IMR-90 (cell line): Measurements from ENCODE around the gene MAK. TPM values are rescaled to one million over a fixed set of nuclear protein-coding genes. Genes with fewer than 3 reads are reported as not detected.

ENCODE experiments used
- ATAC-seq: fragments of 200-7000 bp; cut with Tn5 transposase; 2 replicates; pipeline ENCODE4 v1.9.1; 2020; ENCODE audit warnings: low read depth, mild to moderate bottlenecking, moderate library complexity
- BruUV-seq: library from RNA; stranded (reverse); fragments of 400-500 nt; replicated peaks from 2 replicates; lab custom pipeline; 2021; lab: Mats Ljungman, UMichigan
- CTCF ChIA-PET: fragments of 300-600 bp; formaldehyde crosslinking; extraction: SDS; loops from one replicate; lab custom pipeline; 2021; ENCODE audit warnings: antibody characterized with exemption; lab: Yijun Ruan, JAX
- POLR2A ChIA-PET: fragments of 300-600 bp; sonication (Branson Sonifier 250); formaldehyde crosslinking; loops from one replicate; lab custom pipeline; 2022; ENCODE audit warnings: antibody characterized with exemption; ENCODE audit not compliant: unreplicated experiment; lab: Charles Lee
- DNase-seq: peaks from one replicate; pipeline ENCODE4 v3.0.0; 2013
- H2AFZ ChIP-seq: replicated peaks from 2 replicates; pipeline ENCODE3; 2013; ENCODE audit warnings: low read length, mild to moderate bottlenecking; ENCODE audit not compliant: poor library complexity
- H2AK5ac ChIP-seq: 2 replicates; pipeline ENCODE4 v1.6.1; 2013; ENCODE audit warnings: low read depth, low read length, inconsistent platforms
- H2AK9ac ChIP-seq: replicated peaks from 2 replicates; pipeline ENCODE3; 2013; ENCODE audit warnings: mild to moderate bottlenecking, low read depth, low read length, moderate library complexity; ENCODE audit not compliant: poor library complexity
- H2BK120ac ChIP-seq: 2 replicates; pipeline ENCODE4 v1.6.1; 2013; ENCODE audit warnings: low read depth, low read length, inconsistent platforms
- H2BK15ac ChIP-seq: 3 replicates; pipeline ENCODE4 v1.6.1; 2013; ENCODE audit warnings: low read depth, low read length, inconsistent platforms
- H2BK20ac ChIP-seq: 2 replicates; pipeline ENCODE4 v1.6.1; 2013; ENCODE audit warnings: low read depth, mild to moderate bottlenecking, inconsistent platforms, low read length, moderate library complexity
- H2BK5ac ChIP-seq: 2 replicates; pipeline ENCODE4 v1.6.1; 2013; ENCODE audit warnings: mild to moderate bottlenecking, low read depth, low read length, inconsistent platforms; ENCODE audit not compliant: poor library complexity, severe bottlenecking
- H3K14ac ChIP-seq: replicated peaks from 2 replicates; pipeline ENCODE4 v1.6.1; 2013; ENCODE audit warnings: low read depth, low read length, inconsistent platforms
- H3K18ac ChIP-seq: 2 replicates; pipeline ENCODE4 v1.6.1; 2013; ENCODE audit warnings: low read depth, low read length, control low read depth
- H3K23ac ChIP-seq: 2 replicates; pipeline ENCODE4 v1.6.1; 2013; ENCODE audit warnings: low read depth, low read length, inconsistent platforms
- H3K27ac ChIP-seq: 2 replicates; pipeline ENCODE4 v1.5.1; 2013; ENCODE audit warnings: mild to moderate bottlenecking, control low read depth, low read length; ENCODE audit not compliant: insufficient read depth
- H3K27me3 ChIP-seq: 2 replicates; pipeline ENCODE4 v1.6.1; 2013; ENCODE audit warnings: low read length; ENCODE audit not compliant: control insufficient read depth, insufficient read depth
- H3K36me3 ChIP-seq: 2 replicates; pipeline ENCODE4 v1.6.1; 2013; ENCODE audit warnings: low read length, mixed read lengths; ENCODE audit not compliant: control insufficient read depth, insufficient read depth
- H3K4ac ChIP-seq: 2 replicates; pipeline ENCODE4 v1.6.1; 2013; ENCODE audit warnings: low read depth, low read length, inconsistent platforms
- H3K4me1 ChIP-seq: 2 replicates; pipeline ENCODE4 v1.6.1; 2013; ENCODE audit warnings: low read length, mixed read lengths; ENCODE audit not compliant: control insufficient read depth, insufficient read depth
- H3K4me2 ChIP-seq: 2 replicates; pipeline ENCODE4 v1.6.1; 2013; ENCODE audit warnings: low read depth, mild to moderate bottlenecking, control low read depth, low read length, moderate library complexity
- H3K4me3 ChIP-seq: 2 replicates; pipeline ENCODE4 v1.5.1; 2013; ENCODE audit warnings: low read depth, mild to moderate bottlenecking, control low read depth, low read length, moderate library complexity; ENCODE audit not compliant: insufficient read depth
- H3K56ac ChIP-seq: 2 replicates; pipeline ENCODE4 v1.6.1; 2013; ENCODE audit warnings: low read length, inconsistent platforms; ENCODE audit not compliant: insufficient read depth; ENCODE audit errors: extremely low read depth
- H3K79me1 ChIP-seq, 2 experiments: 2 replicates each; pipeline ENCODE4 v1.6.1; 2013; ENCODE audit warnings: low read length in 2 of 2, inconsistent platforms in 1 of 2, low read depth in 1 of 2
- H3K9ac ChIP-seq: 2 replicates; pipeline ENCODE4 v1.6.1; 2013; ENCODE audit warnings: low read depth, low read length, control low read depth
- H3K9me1 ChIP-seq: 2 replicates; pipeline ENCODE4 v1.6.1; 2013; ENCODE audit warnings: low read length, inconsistent platforms; ENCODE audit not compliant: insufficient read depth
- H3K9me3 ChIP-seq: 2 replicates; pipeline ENCODE4 v1.6.1; 2013; ENCODE audit warnings: low read length; ENCODE audit not compliant: control insufficient read depth, insufficient read depth
- H4K20me1 ChIP-seq: 2 replicates; pipeline ENCODE4 v1.6.1; 2013; ENCODE audit warnings: low read length, inconsistent platforms; ENCODE audit not compliant: insufficient read depth
- H4K5ac ChIP-seq: 2 replicates; pipeline ENCODE4 v1.6.1; 2013; ENCODE audit warnings: mild to moderate bottlenecking, low read depth, low read length, control low read depth
- H4K8ac ChIP-seq, 2 experiments: 2 replicates each; pipeline ENCODE4 v1.6.1; 2013; ENCODE audit warnings: low read depth in 2 of 2, low read length in 2 of 2, control low read depth in 1 of 2, inconsistent platforms in 1 of 2
- H4K91ac ChIP-seq: 2 replicates; pipeline ENCODE4 v1.6.1; 2013; ENCODE audit warnings: low read depth, low read length, inconsistent platforms; ENCODE audit not compliant: insufficient read depth
- BHLHE40 ChIP-seq: fragments of 150-350 bp; IDR thresholded peaks from 2 replicates; pipeline ENCODE4 v1.6.1; 2016; ENCODE audit warnings: mild to moderate bottlenecking, low read depth, low read length
- CEBPB ChIP-seq: IDR thresholded peaks from 2 replicates; pipeline ENCODE4 v1.6.1; 2012; ENCODE audit warnings: low read depth, low read length, improper control_type of control experiment
- CHD1 ChIP-seq: IDR thresholded peaks from 2 replicates; pipeline ENCODE4 v1.6.1; 2012; ENCODE audit warnings: low read depth, low read length, improper control_type of control experiment
- ELK1 ChIP-seq: fragments of 150-350 bp; IDR thresholded peaks from 2 replicates; pipeline ENCODE4 v1.6.1; 2016; ENCODE audit warnings: low read depth, mild to moderate bottlenecking, low read length, moderate library complexity, borderline replicate concordance
- FOS ChIP-seq: fragments of 150-350 bp; IDR thresholded peaks from 2 replicates; pipeline ENCODE4 v1.6.1; 2016; ENCODE audit warnings: low read depth, low read length
- MAFK ChIP-seq: IDR thresholded peaks from 2 replicates; pipeline ENCODE4 v1.6.1; 2012; ENCODE audit warnings: low read depth, low read length, improper control_type of control experiment
- MAZ ChIP-seq: IDR thresholded peaks from 2 replicates; pipeline ENCODE4 v1.6.1; 2012; ENCODE audit warnings: low read depth, mild to moderate bottlenecking, low read length, improper control_type of control experiment, moderate library complexity, borderline replicate concordance
- MXI1 ChIP-seq: IDR thresholded peaks from 2 replicates; pipeline ENCODE4 v1.6.1; 2012; ENCODE audit warnings: low read depth, mild to moderate bottlenecking, low read length, moderate library complexity, borderline replicate concordance
- NFE2L2 ChIP-seq: fragments of 150-350 bp; IDR thresholded peaks from 2 replicates; pipeline ENCODE4 v1.6.1; 2016; ENCODE audit warnings: low read depth, mild to moderate bottlenecking, low read length
- POLR2A ChIP-seq: IDR thresholded peaks from 2 replicates; pipeline ENCODE4 v1.6.1; 2012; ENCODE audit warnings: mild to moderate bottlenecking, low read depth, low read length
- RCOR1 ChIP-seq: IDR thresholded peaks from 2 replicates; pipeline ENCODE4 v1.6.1; 2012; ENCODE audit warnings: mild to moderate bottlenecking, low read length, improper control_type of control experiment; ENCODE audit not compliant: insufficient replicate concordance
- RFX5 ChIP-seq: IDR thresholded peaks from 2 replicates; pipeline ENCODE4 v1.8.0; 2012; ENCODE audit warnings: low read depth, mild to moderate bottlenecking, low read length, moderate library complexity
- SMC3 ChIP-seq: fragments of 150-350 bp; IDR thresholded peaks from 2 replicates; pipeline ENCODE4 v1.6.1; 2016; ENCODE audit warnings: low read depth, mild to moderate bottlenecking, antibody characterized with exemption, low read length, moderate library complexity
- WGBS, 2 experiments: methylation state at CpG; one replicate each; pipeline versions ENCODE4 v1.1.5 to v1.1.7; 2013; ENCODE audit warnings: missing lambda C conversion rate in 2 of 2; ENCODE audit not compliant: insufficient read length in 1 of 2; ENCODE audit errors: extremely low coverage in 2 of 2; 5-methylcytosine and 5-hydroxymethylcytosine counted together
- dilution Hi-C: fragments of 300-500 bp; cut with HindIII; formaldehyde crosslinking; loops from one replicate; pipeline ENCODE4 v1.14.3; 2018; ENCODE audit warnings: low sequenced_read_pairs; ENCODE audit not compliant: unreplicated experiment
- in situ Hi-C: fragments of 300-500 bp; cut with MboI; formaldehyde crosslinking; loops from 3 replicates; pipeline ENCODE4 v1.14.3; 2019; ENCODE audit warnings: low sequenced_read_pairs, inconsistent platforms, mixed read lengths
- intact Hi-C: fragments of 100-400 bp; cut with micrococcal nuclease; formaldehyde crosslinking; loops from 2 replicates; pipeline ENCODE4 v1.10.0; 2022
- polyA plus RNA-seq, 3 experiments: library from polyadenylated mRNA; depleted of rRNA; stranded (reverse); fragments of >200 nt; gene quantifications; 2 replicates each; pipeline ENCODE4 v1.2.3, GENCODE V29; 2012; ENCODE audit warnings: low replicate concordance in 1 of 3
- total RNA-seq: library from RNA; depleted of rRNA; stranded (reverse); fragments of >200 nt; gene quantifications from 2 replicates; pipeline ENCODE4 v1.2.3, GENCODE V29; 2012
- TF ChIP-seq, protein P1 (sequence below): conservative IDR thresholded peaks from 2 replicates; pipeline ENCODE4 v1.5.1; 2012; ENCODE audit warnings: mild to moderate bottlenecking, low read depth, low read length, improper control_type of control experiment

MAK gene
- total and polyA plus RNA-seq, 2 of the 4 experiments (the other 2 are of a cell fraction) = not detected

DNA sequence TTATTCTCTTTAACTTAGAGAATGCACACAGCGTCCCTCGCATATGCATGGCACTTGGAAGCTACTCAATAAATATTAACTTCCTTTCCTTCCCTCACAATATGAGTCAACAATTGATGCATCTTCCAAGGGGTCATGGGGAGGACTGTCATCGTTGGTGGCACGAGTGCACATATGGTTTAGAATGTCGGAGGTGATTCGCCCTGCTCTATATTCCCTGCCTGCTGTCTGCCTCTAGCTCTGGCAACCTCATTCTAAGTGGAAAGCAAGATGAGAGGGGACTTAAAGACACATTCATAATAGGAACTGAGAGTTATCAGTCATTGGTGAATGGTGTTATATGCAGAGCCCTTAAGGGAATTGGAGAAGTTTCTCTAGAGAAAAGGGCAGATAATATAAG, 44.6 kb downstream of the MAK start:
- Histone ChIP-seq H2BK5ac (no peak overlapping the region), H3K27me3 (no peaks in the 10 kb centered on the region), H3K56ac (no peak overlapping the region), H2AFZ (no peak overlapping the region), H3K9ac (no peak overlapping the region), H2AK9ac (no peak overlapping the region), H3K27ac (no peak overlapping the region), H3K4ac (no peak overlapping the region), H3K9me3 (no peaks in the 10 kb centered on the region), H3K18ac (no peak overlapping the region), H3K23ac (no peak overlapping the region), H3K9me1 (peaks cover 2% of the 10 kb centered on the region; the same call in 1 of the 2 replicates), H3K79me1 (no peaks in the 10 kb centered on the region), H2BK20ac (no peak overlapping the region), H4K91ac (no peak overlapping the region), H3K4me3 (no peak overlapping the region), H3K36me3 (no peaks in the 10 kb centered on the region), H3K14ac (no peak overlapping the region), H2BK120ac (no peak overlapping the region), H3K4me1 (no peaks in the 10 kb centered on the region; the same call in 1 of the 2 replicates), H4K8ac (no peak overlapping the region), H4K20me1 (no peaks in the 10 kb centered on the region), H2BK15ac (no peak overlapping the region), H2AK5ac (no peak overlapping the region), H4K5ac (no peak overlapping the region), H3K4me2 (no peak overlapping the region)
- ATAC-seq (no peak), DNase-seq (no peak)
- ChIA-PET CTCF (interaction anchor here (1.0 kb wide), 1 partner anchor 315 kb away, joined by 4 read pairs; no protein-coding TSS in a partner anchor), POLR2A (no interaction called here)
- BruUV-seq = no TSS peak
- WGBS, 2 experiments = no CpG with 5 or more reads among the region's 6 CpGs
- dilution Hi-C loops = no loop called here
- intact Hi-C loops = no loop called here
- TF ChIP-seq RFX5 (no peak), RCOR1 (no peak), CEBPB (no peak), MAFK (no peak), POLR2A (no peak), NFE2L2 (no peak), FOS (no peak), MXI1 (no peak), MAZ (no peak), ELK1 (no peak), SMC3 (no peak), CHD1 (no peak), BHLHE40 (no peak)
- TF ChIP-seq, protein P1, sequence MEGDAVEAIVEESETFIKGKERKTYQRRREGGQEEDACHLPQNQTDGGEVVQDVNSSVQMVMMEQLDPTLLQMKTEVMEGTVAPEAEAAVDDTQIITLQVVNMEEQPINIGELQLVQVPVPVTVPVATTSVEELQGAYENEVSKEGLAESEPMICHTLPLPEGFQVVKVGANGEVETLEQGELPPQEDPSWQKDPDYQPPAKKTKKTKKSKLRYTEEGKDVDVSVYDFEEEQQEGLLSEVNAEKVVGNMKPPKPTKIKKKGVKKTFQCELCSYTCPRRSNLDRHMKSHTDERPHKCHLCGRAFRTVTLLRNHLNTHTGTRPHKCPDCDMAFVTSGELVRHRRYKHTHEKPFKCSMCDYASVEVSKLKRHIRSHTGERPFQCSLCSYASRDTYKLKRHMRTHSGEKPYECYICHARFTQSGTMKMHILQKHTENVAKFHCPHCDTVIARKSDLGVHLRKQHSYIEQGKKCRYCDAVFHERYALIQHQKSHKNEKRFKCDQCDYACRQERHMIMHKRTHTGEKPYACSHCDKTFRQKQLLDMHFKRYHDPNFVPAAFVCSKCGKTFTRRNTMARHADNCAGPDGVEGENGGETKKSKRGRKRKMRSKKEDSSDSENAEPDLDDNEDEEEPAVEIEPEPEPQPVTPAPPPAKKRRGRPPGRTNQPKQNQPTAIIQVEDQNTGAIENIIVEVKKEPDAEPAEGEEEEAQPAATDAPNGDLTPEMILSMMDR = no peak
- in situ Hi-C loops = no loop called here
